ENCODE measurements around the gene PEX10.
"Not testable (repeated sequence)": the region's sequence is repeated elsewhere in the genome, so short reads cannot be mapped to it uniquely, and the experiment has no call there.

PEX10 gene

DNA sequence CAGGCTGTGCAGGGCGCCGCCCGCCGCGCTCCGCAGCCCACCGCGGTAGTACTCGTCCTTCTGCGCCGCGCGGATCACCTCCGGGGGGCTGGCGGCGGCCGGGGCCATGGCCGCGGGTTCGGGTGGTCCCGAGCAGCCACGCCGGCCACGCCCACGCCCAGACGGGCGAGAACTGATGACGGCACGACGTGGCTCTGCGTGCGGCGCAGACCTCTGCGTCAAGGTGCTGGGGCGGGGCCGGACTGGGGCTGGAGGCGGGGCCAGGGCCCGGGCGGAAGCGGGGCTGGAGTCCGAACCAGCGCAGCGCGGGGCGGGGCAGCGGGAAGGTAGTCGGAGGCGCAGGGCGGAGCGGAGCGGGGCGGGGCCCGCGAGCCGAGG is at the start of gene PEX10:
Gene PEX10, minus strand, starts transcription at position 170 of the 378 bp plus-strand sequence. Its CDS starts 62 bp downstream, at position 108.
- FAIRE-seq (peak; percentile 99), DNase-seq (ENCODE audit: insufficient read length, low spot score) (peak; percentile 88)

- DNase-seq (ENCODE audit: insufficient read length, low spot score) (no peak), FAIRE-seq (no peak)
These were observed 48.8 kb upstream of the PEX10 start for GRCh38 chr1:2460996-2461751.

- no peak for DNase-seq (ENCODE audit: insufficient read length, low spot score)
- FAIRE-seq: no peak
These were observed 47.8 kb upstream of the PEX10 start for GRCh38 chr1:2460203-2460602.

- FAIRE-seq (no peak), DNase-seq (ENCODE audit: insufficient read length, low spot score) (no peak)
These were observed 47.4 kb upstream of the PEX10 start for GRCh38 chr1:2459757-2460156.

DNA sequence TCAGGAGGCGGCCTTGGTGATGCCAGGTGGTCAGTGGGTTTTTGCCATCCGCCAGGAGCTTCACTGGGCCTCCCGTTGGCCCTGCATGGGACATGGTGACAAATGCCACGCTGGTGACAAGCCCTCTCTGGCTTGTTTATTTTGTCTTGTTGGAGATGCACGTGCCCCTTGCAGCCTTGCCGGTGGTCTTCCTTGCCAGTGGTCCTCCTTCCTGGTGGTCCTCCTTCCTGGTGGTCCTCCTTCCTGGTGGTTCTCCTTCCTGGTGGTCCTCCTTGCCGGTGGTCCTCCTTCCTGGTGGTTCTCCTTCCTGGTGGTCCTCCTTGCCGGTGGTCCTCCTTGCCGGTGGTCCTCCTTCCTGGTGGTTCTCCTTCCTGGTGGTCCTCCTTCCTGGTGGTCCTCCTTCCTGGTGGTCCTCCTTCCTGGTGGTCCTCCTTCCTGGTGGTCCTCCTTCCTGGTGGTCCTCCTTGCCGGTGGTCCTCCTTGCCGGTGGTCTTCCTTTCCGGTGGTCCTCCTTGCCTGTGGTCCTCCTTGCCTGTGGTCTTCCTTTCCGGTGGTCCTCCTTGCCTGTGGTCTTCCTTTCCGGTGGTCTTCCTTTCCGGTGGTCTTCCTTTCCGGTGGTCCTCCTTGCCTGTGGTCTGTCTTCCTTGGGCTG is 46.9 kb upstream of the PEX10 start:
- not testable (repeated sequence) for FAIRE-seq; DNase-seq (ENCODE audit: insufficient read length, low spot score)

- FAIRE-seq (no peak), DNase-seq (ENCODE audit: insufficient read length, low spot score) (no peak)
These were observed 46.3 kb upstream of the PEX10 start for GRCh38 chr1:2458687-2459086.

- DNase-seq (ENCODE audit: insufficient read length, low spot score): no peak
These were observed 45.1 kb upstream of the PEX10 start for GRCh38 chr1:2457444-2457843.

DNA sequence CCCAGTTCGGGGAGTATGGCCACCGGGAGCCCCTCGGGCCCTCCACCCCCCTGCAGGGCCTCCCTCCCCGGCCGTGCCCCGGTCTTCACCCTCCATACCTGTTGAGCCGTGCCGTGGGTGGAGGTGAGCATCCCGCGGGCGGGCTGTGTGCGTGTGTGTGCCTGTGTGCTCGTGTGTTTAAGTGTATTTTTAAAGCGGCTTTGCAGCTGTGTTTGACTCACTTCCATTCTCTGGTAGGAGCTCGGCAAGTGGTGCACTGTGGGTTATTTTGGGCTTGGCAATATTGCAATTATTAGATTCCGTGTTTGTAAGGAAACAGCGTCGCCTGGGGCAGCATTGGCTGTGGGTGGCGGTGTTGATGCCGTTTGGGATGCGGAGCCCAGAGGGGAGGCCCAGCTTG is 43.4 kb upstream of the PEX10 start:
- no peak for FAIRE-seq
- DNase-seq (ENCODE audit: insufficient read length, low spot score): no peak

More at GRCh38 chr1:2457444-2457843, 45.1 kb upstream of the PEX10 start:
- FAIRE-seq: no peak

DNA sequence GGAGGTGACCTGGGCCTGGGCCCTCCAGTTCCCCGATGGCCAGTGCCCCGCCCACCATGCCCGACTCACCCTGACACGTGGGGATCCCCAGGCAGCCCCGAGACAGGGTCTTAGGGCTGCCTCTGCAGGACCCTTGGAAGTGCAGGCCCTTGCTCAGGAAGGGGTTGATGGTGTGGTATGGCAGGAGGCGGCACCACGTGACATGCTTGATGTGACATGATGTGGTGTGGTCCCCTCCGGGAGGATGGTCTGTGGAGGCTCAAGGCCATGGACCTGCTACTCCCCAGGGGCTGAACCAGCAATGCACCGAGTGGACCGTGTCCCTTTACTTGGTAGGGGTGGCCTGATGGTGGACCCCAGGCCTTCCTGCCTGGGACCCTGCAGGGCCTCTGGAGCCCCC is 41.9 kb upstream of the PEX10 start:
- DNase-seq (ENCODE audit: insufficient read length, low spot score) (no peak), FAIRE-seq (no peak)

DNA sequence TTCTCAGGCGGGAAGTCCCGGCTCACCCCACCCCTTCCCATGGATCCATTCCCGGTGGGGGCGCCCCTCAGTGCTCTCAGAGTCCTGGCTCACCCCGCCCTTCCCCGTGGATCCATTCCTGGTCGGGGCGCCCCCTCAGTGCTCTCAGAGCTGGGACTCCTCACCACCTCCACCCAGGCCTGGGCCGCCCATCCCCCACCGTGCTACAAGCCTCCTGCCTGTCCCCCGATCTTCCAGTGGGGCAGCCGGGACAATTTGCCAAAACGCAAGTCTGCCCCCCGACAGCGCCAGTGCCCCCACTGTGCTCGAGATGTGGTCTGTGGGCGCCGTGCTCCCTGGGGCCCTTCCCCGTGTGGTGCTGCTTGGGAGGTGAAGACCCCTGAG is 40.6 kb upstream of the PEX10 start:
- FAIRE-seq (no peak), DNase-seq (ENCODE audit: insufficient read length, low spot score) (no peak)

GRCh38 chr1:2452201-2452931 is 40.0 kb upstream of the PEX10 start:
- FAIRE-seq (no peak), DNase-seq (ENCODE audit: insufficient read length, low spot score) (no peak)

- DNase-seq (ENCODE audit: insufficient read length, low spot score): peak; percentile 88
- peak; percentile 84 for FAIRE-seq
These were observed 39.4 kb upstream of the PEX10 start for GRCh38 chr1:2451741-2452140.

GRCh38 chr1:2449636-2450454 is 37.5 kb upstream of the PEX10 start:
- no peak for FAIRE-seq

GRCh38 chr1:2448098-2448445 is 35.7 kb upstream of the PEX10 start:
- FAIRE-seq (no peak), DNase-seq (ENCODE audit: insufficient read length, low spot score) (no peak)

More at GRCh38 chr1:2449636-2450454, 37.5 kb upstream of the PEX10 start:
- no peak for DNase-seq (ENCODE audit: insufficient read length, low spot score)

GRCh38 chr1:2447276-2448097 is 35.1 kb upstream of the PEX10 start:
- DNase-seq (ENCODE audit: insufficient read length, low spot score) (no peak), FAIRE-seq (no peak)

- DNase-seq (ENCODE audit: insufficient read length, low spot score) (no peak), FAIRE-seq (no peak)
These were observed 34.5 kb upstream of the PEX10 start for GRCh38 chr1:2446861-2447260.

GRCh38 chr1:2446394-2446793 is 34.0 kb upstream of the PEX10 start:
- no peak for FAIRE-seq
- DNase-seq (ENCODE audit: insufficient read length, low spot score): no peak

DNA sequence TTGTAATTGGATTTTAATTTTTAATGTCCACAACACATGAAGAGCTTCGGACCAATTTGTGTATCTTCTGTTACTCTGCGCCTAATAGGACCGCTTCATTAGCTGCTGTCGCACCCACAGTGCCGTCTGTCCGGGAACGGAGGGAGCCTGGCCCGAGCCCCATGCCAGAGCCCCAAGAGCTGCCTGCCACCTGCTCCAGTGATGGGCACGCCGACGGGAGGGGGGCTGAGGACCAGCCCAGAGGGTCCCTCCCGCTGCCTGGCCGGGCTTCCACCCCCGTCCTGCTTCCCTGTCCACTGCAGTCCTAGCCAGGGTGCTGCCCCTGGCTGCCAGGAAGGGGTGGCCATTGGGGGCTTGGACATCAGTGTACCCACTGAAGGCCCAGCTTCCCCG is 33.5 kb upstream of the PEX10 start:
- no peak for DNase-seq (ENCODE audit: insufficient read length, low spot score)
- no peak for FAIRE-seq

DNA sequence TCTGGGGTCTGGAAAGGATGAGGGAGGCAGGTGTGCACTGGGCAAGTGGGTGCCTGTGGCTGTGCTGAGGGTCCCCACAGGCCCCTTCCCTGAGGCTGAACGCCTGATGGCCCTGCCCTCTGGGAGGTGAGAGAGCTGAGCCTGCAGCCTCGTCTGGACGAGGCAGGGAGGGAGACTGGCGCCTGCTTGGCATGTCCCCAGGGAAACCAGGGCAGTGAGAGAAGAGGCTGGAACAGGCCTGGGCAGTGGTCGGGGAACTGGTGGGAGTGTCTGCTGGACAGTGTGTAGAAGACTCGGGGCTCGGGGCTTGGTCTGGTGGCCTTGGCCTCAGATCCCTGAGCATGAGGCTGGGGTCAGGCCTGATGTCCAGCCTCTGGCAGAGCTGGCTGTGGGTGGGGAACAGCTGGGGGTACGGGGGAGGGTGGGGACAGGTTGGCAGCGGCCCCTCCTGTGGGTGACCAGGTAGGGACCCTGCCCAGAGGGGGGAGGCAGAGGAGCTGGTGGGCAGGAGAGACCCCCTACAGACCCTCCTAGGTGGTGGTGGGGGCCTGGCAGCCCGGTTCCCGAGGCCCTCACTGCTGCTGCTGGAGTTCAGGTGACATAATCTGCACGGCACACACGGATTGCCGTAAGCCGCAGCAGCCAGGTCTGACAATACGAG is 32.9 kb upstream of the PEX10 start:
- no peak for DNase-seq (ENCODE audit: insufficient read length, low spot score)

More for the DNA sequence above, 32.9 kb upstream of the PEX10 start:
- FAIRE-seq: no peak
